NCI-H1436 treated with DMSO at 0.1 percent for 48 hours (cell line): ENCODE results near the gene BCAS1.
"Not testable (repeated sequence)": the region's sequence is repeated elsewhere in the genome, so short reads cannot be mapped to it uniquely, and the experiment has no call there.

ENCODE experiments used
- DNase-seq: peaks from one replicate; lab custom pipeline; 2025; lab: John Stamatoyannopoulos, UW

The BCAS1 gene

GRCh38 chr20:53940907-53941545 is 129.4 kb downstream of the BCAS1 start:
- DNase-seq: no peak

DNA sequence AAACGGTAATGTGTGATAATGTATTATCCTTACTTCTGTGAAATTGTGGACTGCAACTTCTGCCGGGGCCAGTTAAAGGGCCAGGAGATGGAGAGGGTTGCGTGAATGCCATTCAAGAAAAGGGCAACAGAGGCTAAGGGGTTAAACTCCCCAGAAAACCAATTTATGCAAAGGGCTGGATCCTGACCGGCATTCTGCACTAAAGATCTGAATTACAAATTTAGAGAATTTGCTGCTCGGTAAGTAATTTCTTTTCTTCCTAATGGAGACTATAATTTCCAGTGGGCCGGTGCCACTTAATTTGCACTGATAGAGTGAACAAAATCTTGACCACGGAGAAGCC is 130.1 kb downstream of the BCAS1 start:
- DNase-seq: no peak

- peak; percentile 73 for DNase-seq
These were observed 130.6 kb downstream of the BCAS1 start for GRCh38 chr20:53939572-53940359.

DNA sequence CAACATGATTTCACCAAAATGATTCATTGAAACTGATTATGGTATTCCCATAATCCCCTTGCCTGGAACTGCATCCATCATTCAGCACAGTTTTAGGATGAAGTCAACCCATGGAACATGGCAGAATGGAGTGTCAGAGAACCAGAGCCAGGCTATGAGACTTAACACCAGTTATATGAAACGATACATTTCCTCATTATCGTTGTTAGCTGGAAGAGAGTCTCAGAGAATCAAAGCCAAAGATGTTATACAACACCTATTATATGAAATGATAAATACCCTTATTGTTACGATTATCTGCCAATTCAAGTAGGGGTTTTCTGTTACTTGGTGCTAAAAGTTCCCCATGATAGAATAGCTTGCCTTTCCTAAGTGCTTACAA is 131.2 kb downstream of the BCAS1 start:
- DNase-seq: no peak

- DNase-seq: no peak
These were observed 131.7 kb downstream of the BCAS1 start for GRCh38 chr20:53938739-53939138.

DNA sequence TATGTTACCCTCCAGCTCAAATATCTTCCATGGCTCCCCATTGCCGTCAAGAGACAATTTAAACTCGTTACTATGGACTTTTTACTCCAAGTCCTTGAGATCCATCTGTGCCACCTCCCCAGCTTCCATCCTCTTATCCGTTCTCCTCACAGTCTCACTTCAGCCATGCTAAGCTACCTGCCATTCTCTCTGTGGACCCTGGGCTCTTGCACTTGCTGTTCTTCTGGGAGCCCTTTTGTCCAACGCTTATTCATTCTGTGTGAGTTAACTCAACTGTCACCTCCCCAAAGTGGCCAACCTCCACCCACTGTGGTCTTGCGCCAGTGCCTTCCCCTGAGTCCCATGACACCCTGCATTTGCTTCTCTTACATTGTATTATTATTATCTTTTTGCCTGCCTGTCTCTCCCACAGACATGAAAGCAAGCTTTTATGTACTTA is 132.4 kb downstream of the BCAS1 start:
- DNase-seq: no peak

DNA sequence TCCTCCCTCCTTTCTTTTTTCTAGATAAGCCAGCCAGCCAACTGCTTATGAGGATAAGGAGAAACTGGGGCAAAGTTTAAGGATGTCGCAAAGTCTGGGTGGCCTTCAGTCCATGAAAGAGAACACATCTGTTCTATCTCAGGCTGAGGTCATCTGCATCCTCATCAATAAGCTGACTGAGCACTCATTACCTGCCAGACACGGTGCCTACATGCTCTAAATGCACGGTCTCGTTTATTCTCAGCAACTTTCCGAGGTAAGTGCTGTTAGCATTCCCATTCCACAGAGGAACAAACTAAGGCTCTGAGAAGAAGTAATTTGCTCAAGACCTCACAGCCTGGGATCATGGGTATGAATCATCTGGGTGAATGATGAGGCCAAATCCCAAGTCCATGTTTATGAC is 133.1 kb downstream of the BCAS1 start:
- no peak for DNase-seq

- no peak for DNase-seq
These were observed 134.9 kb downstream of the BCAS1 start for GRCh38 chr20:53935344-53936084.

DNA sequence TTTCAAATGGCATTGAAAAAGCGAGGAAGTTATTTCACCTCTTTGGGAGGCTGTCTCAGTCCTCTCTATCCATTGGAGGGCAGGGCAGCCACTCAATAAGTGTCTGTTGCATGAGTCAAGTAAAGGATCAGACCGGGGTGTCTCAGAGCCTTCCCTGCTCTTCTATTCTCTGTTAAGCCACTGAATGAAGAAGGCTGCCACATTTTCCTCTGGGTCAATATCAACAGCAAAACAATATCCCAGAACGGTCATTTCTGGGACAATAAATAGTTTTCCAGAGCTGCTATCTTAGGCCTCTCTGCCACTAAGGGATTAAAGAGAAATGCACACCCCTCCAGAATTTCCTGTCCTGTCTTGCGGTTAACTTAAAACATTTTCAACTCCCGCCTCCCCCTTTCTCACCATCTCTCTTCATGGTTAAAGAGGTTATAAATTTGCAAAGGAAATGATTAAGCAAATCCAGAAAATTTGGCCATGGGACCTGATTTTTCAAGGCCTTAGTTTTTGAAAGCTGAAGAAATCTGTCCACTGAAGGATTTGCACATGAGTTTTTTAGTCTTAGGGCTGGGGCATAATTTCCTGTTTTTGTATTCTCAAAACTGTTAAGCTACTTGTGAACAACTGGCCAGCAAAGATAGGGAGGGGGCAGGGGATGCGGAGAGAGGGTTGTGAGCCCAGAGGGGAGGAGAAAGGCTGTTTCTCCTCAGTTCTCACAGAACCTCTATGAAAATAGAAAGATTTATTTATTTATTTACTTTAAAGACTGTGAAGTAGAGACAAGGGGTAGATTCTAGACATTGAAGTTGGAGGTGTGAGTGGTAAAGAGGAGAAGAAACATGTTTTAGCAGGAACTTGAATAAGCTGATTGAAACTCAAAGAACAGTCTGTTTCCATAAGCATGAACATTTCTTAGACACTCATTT is 135.7 kb downstream of the BCAS1 start:
- no peak for DNase-seq

DNA sequence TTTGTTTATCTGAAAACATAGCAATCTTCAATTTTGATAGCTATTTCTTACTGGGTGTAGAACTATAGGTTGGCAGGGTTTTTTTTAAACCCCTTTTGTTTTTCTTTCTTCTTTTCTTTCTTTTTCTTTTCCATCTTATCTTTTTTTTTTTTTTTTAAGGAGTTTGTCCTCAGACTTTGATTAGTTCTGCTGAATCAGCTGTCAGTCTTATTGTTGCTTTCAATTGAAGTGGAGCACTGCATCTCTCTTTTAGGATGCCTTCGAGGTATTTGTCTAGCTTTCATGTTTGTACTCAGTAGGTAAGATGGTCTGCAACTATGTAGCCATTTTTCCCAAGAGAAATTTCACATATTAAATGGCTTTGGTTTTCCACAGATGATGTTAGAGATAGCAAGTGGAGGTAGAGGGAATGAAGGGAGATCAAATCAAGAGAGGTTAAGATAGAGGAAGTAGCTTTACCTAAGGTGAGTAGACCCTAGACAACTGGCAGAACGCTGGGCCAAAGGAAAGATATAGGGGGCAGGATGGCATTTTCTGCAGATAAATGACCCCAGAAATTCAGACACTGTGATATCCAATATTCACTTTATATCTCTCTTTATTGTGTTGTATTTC is 137.1 kb downstream of the BCAS1 start:
- no peak for DNase-seq

GRCh38 chr20:53932655-53933192 is 137.7 kb downstream of the BCAS1 start:
- DNase-seq: not testable (repeated sequence)

DNA sequence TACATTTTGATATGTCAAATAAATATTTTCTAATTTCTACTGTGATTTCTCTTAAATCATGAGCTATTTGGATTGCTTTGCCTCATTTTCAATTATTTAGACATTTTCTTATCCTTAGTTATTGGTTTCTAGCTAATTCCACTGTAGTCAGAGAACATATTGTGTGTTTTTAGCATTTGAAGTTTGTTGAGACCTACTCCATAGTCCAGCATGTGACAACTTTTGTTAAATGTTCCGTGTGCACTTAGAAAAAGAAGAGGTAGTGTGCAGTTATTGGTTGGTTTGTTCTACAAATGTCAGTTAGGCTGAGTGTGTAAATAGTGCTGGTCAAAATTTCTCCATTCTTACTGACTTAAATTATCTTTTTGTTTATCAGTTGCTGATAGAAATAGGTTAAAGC is 138.8 kb downstream of the BCAS1 start:
- DNase-seq: no peak

DNA sequence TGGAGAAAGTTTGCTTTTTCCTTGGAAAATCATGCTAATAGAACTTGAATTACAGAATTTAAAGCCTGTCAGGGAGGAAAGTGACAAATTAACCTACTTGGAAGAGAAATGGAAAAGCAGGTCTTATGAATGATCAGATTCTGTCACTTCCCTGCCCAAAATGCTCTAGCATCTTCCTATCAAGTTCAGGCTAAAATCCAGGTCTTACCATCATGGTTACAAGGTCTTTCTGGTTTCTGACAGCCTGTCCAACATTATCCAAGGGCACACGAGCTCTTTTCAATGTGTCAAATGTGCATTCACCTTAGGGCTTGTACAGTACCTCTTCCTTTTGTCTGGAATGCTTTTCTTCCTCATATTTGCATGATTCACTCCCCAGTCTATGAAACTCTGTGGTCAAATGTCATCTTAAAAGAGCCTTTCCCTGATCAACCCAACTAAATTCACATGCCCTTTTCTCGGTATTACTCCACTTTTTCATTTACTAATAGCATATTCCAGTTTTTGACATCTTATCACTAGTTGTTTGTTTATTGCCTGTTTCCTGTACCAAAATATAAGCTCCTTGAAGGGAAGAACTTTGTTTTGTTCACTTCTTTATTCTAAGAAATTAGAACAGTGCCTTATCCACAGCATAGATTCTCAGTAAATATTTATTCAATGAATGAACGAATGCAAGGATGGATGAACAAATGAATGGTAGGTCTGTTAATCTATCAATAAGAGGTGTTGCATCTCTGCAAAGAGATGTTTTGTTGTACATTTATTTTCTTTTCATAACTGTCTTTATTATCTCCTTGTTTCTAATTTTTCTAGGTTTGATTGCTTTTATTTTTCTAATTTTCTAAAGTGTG is 139.5 kb downstream of the BCAS1 start:
- DNase-seq: no peak

DNA sequence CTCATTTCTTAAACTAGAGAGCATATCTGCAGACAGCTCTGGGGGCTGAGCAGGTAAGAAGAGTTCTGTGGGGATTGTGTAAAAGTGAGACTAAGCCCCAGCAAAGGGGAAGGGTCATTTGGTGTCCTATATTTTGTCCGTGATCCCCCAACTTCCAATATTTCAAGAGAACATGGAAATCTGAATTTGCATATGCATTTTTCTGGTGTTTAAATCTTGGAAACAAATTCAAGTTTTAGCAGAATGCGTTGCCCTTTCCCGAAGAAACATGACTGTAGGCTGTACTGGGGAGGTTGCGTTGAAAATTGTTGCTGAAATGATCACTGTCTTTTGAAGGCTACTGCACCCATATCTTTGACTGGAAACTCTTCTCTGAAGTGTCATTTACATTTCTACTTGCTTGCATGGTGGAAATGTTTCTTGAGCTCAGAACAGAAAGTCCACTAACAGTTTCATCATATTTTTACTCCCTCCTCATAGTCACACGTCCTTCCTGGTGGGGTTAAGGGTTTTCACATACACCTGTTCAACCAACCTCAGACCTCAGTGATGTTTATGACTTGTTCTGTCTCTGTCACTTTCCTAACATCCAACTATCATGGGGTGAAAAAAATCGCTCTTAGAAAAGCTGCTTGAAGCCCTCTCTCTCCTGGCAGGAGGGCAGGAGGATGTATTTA is 140.3 kb downstream of the BCAS1 start:
- no peak for DNase-seq

DNA sequence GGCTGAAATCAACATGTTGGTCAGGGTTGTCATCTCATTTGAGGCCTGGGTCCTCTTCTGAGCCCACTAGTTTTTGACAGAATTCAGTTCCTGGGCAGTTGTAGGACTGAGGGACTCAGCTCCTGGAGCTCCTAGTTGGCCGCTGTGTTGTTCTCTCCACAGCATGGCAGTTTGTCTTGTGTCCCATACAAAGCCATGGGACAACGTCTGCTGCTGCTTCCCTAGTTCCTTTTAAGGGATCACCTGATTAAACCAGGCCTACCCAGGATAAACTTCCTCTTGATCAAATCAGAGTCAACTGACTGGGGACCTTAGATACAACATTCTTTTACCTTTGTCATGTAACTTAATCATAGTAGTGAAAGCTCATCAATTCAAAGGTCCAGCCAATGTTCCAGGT is 141.0 kb downstream of the BCAS1 start:
- DNase-seq: no peak

GRCh38 chr20:53927990-53928389 is 142.4 kb downstream of the BCAS1 start:
- no peak for DNase-seq

DNA sequence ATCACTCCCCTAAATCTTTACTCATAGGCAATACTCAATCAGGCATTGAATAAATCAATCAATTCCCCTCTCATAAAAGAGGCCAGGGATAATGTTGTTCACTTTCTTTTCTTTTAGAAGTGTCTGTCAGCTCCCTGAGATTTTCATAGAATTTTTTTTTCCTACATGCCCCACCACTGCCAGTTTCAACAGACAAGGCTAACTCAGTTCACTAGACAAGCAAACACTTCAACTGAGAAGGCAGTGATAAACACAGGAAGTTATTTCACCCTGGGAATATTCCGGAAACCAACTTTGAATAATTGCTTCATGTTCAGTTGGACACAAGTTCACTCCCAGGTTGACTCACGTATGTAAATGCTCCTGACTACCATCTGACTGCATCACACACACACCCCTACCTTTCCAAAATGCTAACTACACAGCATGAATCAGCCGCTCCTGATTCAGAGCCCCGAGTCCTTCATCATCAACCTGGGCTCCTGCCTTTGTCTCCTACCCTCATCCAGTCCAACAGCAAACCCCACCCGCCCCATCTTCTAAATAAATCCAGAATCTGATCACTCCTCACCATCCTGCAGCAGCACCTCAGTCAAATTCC is 143.9 kb downstream of the BCAS1 start:
- DNase-seq: peak; percentile 81

GRCh38 chr20:53925651-53926401 is 144.6 kb downstream of the BCAS1 start:
- no peak for DNase-seq
